H4 (cell line): ENCODE results near the gene EIF4E1B. TPM values are rescaled to one million over a fixed set of nuclear protein-coding genes. Genes with fewer than 3 reads are reported as not detected.

Experiments
- DNase-seq: peaks from one replicate; pipeline ENCODE4 v3.0.0-alpha.2; 2015; ENCODE audit warnings: low spot score
- total RNA-seq: library from RNA; depleted of rRNA; stranded (reverse); fragments of >200 nt; shearing (Covaris generic); gene quantifications from 2 replicates; pipeline ENCODE4 v1.2.3, GENCODE V29; 2014

The EIF4E1B gene
- total RNA-seq, 1 experiment from 2014 or later: not detected

DNA sequence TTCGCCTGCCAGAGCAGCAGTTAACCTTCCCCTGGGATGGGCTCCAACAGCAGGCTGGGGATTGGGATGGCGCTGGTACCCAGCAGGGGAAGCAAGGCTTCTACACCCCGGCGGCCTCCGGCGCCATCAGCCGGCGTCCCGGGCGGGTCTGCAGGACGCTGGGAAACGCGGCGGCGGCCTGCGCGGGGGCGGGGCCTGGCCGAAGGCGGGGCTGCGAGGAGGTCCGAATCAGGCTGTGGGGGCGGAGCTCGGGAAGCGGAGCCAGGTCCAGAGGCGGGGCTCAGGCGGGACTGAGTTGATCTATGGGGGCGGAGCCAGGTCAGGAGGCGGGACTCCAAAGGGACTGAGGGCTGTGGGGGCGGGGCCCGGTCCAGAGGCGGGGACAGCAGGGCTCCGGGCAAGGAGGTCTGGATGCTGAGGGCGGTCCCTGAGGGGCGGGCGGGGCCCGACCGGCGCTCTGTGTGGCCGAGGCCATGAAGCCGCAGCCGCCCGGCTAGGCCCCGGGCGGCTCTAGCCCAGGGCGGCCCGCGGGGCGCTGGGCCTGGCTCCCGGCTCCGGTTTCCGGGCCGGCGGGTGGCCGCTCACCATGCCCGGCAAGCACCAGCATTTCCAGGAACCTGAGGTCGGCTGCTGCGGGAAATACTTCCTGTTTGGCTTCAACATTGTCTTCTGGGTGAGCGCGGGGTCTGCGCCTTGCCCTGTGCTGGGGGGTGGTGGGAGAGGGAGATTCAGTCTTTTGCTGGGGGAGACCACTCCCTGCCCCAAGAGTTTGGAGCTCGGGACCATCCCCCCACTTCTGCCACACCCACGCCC, 16.8 kb downstream of the EIF4E1B start, which contains the start of gene TSPAN17:
Gene TSPAN17, plus strand, starts transcription at position 455 of the 813 bp plus-strand sequence. Its CDS starts 132 bp downstream, at position 587.
- peak; percentile 99 for DNase-seq

GRCh38 chr5:176647843-176648473, 17.5 kb downstream of the EIF4E1B start:
- peak; percentile 51 for DNase-seq

DNA sequence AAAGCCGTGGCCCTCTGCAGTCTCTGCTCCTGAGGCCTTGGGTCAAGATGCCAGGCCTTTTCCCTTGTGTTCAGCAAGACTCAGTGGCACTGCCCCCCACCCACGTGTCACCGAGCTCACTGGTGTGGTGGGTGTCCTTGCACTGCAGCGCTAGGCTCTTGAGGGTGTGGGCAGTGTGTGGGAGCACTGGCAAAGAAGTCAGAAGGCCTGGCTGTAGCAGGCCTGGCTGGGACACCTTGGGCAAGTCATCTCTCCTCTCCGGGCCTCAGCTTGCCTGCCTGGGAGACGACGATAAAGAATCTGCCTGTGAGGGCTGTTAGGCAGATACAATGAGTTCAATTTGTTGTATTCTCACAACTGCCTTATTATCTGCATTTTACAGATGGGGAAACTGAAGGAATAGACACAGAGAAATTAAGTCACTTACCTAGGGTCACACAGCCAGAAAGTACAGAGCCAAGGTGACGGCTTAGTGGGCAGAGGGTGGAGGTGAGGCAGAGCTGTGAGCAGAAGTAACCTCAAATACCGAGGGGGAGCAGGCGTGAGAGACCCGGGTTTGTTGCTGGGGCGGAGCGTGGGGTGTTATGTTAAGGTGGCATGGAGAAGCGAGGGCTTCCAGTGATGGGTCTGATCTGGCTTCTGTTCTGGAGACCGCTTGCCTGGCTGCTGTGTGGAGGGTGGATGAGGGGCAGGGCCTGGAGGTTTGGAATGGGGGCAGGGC, 18.2 kb downstream of the EIF4E1B start:
- no peak for DNase-seq

GRCh38 chr5:176650354-176650884, 19.9 kb downstream of the EIF4E1B start:
- no peak for DNase-seq

GRCh38 chr5:176651472-176651980, 21.1 kb downstream of the EIF4E1B start:
- no peak for DNase-seq

DNA sequence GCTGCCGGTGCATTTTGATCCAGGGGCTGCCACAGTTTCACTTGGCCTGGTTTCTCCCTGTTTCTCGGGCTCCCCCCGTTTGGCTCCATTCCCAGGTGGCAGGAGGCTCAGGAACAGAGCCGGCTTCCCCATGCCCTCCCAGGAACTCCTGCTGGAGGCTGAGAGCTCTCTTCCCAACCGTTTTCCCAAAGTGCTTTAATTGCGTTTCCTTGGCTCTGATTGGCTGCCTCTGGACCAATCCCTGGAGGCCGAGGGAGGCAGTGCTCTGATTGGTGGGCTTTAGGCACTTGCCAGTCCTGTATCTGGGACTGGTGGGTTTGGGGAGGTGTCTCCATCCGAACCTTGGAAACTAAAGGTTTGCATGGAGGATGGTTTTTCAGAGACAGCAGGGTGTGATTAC, 21.7 kb downstream of the EIF4E1B start:
- DNase-seq: no peak

DNA sequence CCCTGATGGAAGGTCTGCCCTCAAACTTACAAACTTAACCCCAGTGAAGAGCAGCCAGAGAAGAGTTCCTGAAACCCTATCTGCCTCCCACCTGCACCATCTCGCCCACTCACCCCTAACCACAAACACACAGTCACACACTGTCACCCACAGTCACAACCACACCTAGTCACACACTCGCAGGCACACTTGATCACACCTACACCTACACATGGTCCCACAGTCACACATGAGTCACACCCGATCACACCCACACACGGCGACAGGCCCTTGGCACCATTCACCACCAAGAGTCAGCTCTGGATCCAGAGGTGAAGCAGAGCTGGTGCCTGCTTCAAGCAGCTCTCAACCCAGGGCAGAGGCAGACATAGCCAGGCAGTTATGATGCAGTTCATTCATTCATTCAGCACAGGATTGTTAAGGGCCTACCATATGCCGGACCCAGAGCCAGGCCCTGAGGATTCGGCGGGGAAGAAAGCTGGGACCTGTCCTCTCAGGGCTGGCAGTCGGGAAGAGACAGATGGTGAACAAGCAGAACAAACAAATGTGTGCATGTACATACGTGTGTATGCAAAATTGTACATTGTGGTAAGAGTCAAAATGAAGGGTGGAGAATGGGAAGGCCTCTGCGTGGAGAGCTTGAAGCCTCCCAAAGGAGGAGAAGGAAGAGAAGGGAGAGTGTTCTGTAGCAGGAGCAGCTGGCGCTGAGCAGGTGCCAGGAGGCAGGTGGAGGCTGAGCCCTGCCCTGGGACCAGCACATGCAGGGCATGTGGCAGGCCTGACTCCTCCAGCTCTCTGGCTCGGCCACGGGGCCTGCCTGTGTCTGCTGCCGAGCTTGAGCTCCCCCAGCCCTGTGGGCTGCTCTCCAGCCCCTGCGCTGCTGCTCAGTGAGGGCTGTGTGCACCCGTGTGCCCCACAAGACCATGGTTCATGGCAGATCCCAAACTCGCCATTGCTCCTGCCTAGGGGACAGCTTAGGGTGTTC, 23.2 kb downstream of the EIF4E1B start:
- no peak for DNase-seq

DNA sequence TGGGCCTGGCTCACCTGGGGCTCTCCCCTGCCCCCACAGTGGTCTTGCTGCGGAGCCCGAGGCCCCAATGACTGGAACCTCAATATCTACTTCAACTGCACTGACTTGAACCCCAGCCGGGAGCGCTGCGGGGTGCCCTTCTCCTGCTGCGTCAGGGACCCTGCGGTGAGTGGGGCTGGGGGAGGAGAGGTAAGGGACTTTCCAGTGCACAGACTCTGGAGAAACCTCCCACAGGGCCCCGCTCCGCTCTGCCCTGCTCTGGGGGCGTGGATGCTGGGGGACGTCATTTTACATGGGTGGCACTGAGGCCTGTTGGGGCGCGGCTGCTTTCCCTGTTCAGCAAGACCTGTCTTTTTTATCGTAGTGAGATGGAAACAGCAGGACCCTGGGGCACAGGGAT, 24.4 kb downstream of the EIF4E1B start:
- no peak for DNase-seq

DNA sequence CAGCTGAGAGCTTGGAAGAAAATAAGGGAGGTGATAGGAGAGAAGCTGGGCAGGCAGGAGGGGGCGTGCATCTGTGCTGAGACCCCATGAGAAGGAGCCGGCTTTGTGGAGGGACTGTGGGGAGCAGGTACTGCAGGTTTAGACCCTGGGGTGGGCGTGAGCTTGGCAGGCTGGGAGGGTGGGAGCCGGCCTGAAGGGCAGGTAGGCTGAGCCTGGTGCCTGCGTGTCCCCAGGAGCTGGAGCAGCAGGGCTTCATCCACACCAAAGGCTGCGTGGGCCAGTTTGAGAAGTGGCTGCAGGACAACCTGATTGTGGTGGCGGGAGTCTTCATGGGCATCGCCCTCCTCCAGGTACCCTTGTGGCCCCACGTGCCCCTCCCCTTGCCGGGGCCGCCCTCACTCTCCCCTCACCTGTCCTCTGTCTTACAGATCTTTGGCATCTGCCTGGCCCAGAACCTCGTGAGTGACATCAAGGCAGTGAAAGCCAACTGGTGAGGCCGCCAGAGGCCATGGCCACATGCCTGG, 26.1 kb downstream of the EIF4E1B start:
- no peak for DNase-seq

DNA sequence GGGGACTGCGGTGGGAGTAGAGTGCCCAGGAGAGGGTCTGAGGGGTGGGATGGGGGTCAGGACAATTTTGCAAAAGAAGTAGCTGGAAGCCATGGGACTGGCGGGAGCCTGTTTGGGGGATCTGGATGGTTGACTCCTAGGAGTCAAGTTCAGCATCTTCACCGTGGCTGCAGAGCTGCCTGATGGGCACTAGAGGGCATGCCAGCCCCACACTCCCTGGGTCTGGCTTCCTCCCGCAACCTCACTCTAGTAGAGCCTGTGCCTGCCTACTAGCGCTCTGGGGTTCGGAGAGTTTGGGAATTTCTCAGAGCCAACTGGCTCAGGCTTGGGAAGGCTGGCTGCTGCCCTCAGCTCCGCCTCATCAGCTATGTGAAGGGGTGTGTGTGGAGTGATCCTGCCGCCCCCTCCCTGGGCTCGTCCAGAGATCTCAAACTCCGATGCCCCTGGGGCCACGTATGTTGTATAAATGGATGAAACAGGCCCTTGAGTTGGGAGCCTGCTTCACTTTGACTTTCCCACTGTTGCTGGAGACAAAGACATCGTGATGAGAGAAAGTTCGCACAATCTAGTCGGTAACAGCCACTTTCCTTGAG, 27.6 kb downstream of the EIF4E1B start:
- DNase-seq: peak; percentile 83

GRCh38 chr5:176658817-176659511, 28.5 kb downstream of the EIF4E1B start:
- DNase-seq: peak; percentile 87

GRCh38 chr5:176659512-176659839, 29.0 kb downstream of the EIF4E1B start:
- no peak for DNase-seq

GRCh38 chr5:176659860-176660461, 29.5 kb downstream of the EIF4E1B start:
- no peak for DNase-seq

DNA sequence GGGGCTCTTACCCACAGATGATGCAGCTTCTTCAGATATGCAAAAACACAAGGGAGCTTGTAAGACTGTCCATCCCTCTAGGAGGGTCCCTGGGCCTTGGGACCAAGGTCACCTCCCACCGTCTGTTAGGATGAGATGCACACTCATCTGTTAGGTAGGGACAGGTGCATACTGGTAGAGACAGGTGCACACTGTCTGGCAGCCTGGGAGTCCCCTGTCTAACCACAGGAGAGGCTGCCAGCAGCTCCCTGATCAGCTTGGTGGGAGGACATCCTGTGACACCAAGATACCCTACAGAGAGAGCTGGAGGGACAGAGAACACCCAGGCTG, 30.0 kb downstream of the EIF4E1B start:
- no peak for DNase-seq

GRCh38 chr5:176660860-176661641, 30.6 kb downstream of the EIF4E1B start:
- DNase-seq: peak; percentile 83

GRCh38 chr5:176661676-176662075, 31.2 kb downstream of the EIF4E1B start:
- no peak for DNase-seq

- no peak for DNase-seq
Measured at GRCh38 chr5:176662371-176663333, 32.2 kb downstream of the EIF4E1B start.
